ENCODE data around the gene SLC37A3.

Gene SLC37A3

GRCh38 chr7:140358412-140359051 lies 39.8 kb downstream of the SLC37A3 start:
- Histone ChIP-seq H2AK5ac (ENCODE audit: low read length, severe bottlenecking) (no peak overlapping the region), H2BK120ac (ENCODE audit: low read depth, low read length) (no peak overlapping the region), H3K27me3 (ENCODE audit: control insufficient read depth in 1 of 2, insufficient read depth in 1 of 2, low read length in 2 of 2) (no peaks in the 10 kb centered on the region), H3K9me3 (ENCODE audit: control insufficient read depth, low read length) (no peaks in the 10 kb centered on the region), H3K27ac (ENCODE audit: low read length, poor library complexity, severe bottlenecking) (no peak overlapping the region), H3K14ac (ENCODE audit: low read length in 2 of 2) (no peak overlapping the region), H3K4me1 (ENCODE audit: control insufficient read depth, insufficient read depth, low read depth, low read length) (no peaks in the 10 kb centered on the region), H3K9ac (ENCODE audit: low read length) (no peak overlapping the region), H2BK12ac (ENCODE audit: low read length in 2 of 2) (no peak overlapping the region), H3K79me1 (replicated peaks; ENCODE audit: low read length, poor library complexity, severe bottlenecking) (peaks cover 11% of the 10 kb centered on the region), H4K8ac (ENCODE audit: low read length) (no peak overlapping the region), H3K18ac (ENCODE audit: low read depth in 1 of 2, low read length in 2 of 2) (no peak overlapping the region), H2AFZ (ENCODE audit: low read depth, low read length) (no peak overlapping the region), H4K91ac (ENCODE audit: low read length) (no peak overlapping the region), H2BK5ac (ENCODE audit: low read depth, low read length, poor library complexity, severe bottlenecking) (no peak overlapping the region), H2BK15ac (ENCODE audit: low read depth, poor library complexity, severe bottlenecking) (no peak overlapping the region), H3K4me2 (ENCODE audit: low read length, poor library complexity, severe bottlenecking) (no peak overlapping the region), H3K4me3 (ENCODE audit: insufficient read depth in 1 of 2, low read depth in 1 of 2, low read length in 2 of 2) (no peak overlapping the region), H3K23ac (ENCODE audit: low read length in 2 of 2) (no peak overlapping the region), H3K36me3 (ENCODE audit: control insufficient read depth in 1 of 2, insufficient read depth in 2 of 2, low read depth in 1 of 2, low read length in 2 of 2) (peaks cover 31 to 34% of the 10 kb centered on the region in 2 experiments), H3K4ac (ENCODE audit: low read depth in 1 of 2, low read length in 2 of 2) (no peak overlapping the region)
- WGBS = 97% methylated on average over 10 of the region's 10 CpGs
- no peak for DNase-seq

GRCh38 chr7:140358024-140358411 lies 40.3 kb downstream of the SLC37A3 start:
- H2BK120ac ChIP-seq (ENCODE audit: low read depth, low read length) = no peak overlapping the region
- no peak overlapping the region for H3K18ac ChIP-seq (ENCODE audit: low read depth in 1 of 2, low read length in 2 of 2)
- H3K4me1 ChIP-seq (ENCODE audit: control insufficient read depth, insufficient read depth, low read depth, low read length) = no peaks in the 10 kb centered on the region
- H3K27me3 ChIP-seq (ENCODE audit: control insufficient read depth in 1 of 2, insufficient read depth in 1 of 2, low read length in 2 of 2) = no peaks in the 10 kb centered on the region
- peaks cover 34 to 37% of the 10 kb centered on the region in 2 experiments for H3K36me3 ChIP-seq (ENCODE audit: control insufficient read depth in 1 of 2, insufficient read depth in 2 of 2, low read depth in 1 of 2, low read length in 2 of 2)
- no peak overlapping the region for H4K91ac ChIP-seq (ENCODE audit: low read length)
- H3K23ac ChIP-seq (ENCODE audit: low read length in 2 of 2) = no peak overlapping the region
- no peak overlapping the region for H3K4me2 ChIP-seq (ENCODE audit: low read length, poor library complexity, severe bottlenecking)
- no peak overlapping the region for H2AFZ ChIP-seq (ENCODE audit: low read depth, low read length)
- H3K9ac ChIP-seq (ENCODE audit: low read length) = no peak overlapping the region
- H3K79me1 ChIP-seq (replicated peaks; ENCODE audit: low read length, poor library complexity, severe bottlenecking) = peaks cover 11% of the 10 kb centered on the region
- no peak overlapping the region for H3K4me3 ChIP-seq (ENCODE audit: insufficient read depth in 1 of 2, low read depth in 1 of 2, low read length in 2 of 2)
- no peak overlapping the region for H2BK12ac ChIP-seq (ENCODE audit: low read length in 2 of 2)
- H2BK5ac ChIP-seq (ENCODE audit: low read depth, low read length, poor library complexity, severe bottlenecking) = no peak overlapping the region
- WGBS = 100% methylated on average over 3 of the region's 3 CpGs
- H4K8ac ChIP-seq (ENCODE audit: low read length) = no peak overlapping the region
- no peak overlapping the region for H3K14ac ChIP-seq (ENCODE audit: low read length in 2 of 2)
- H2AK5ac ChIP-seq (ENCODE audit: low read length, severe bottlenecking) = no peak overlapping the region
- no peak overlapping the region for H3K27ac ChIP-seq (ENCODE audit: low read length, poor library complexity, severe bottlenecking)
- no peaks in the 10 kb centered on the region for H3K9me3 ChIP-seq (ENCODE audit: control insufficient read depth, low read length)
- no peak overlapping the region for H3K4ac ChIP-seq (ENCODE audit: low read depth in 1 of 2, low read length in 2 of 2)
- H2BK15ac ChIP-seq (ENCODE audit: low read depth, poor library complexity, severe bottlenecking) = no peak overlapping the region
- DNase-seq = no peak

- 95% methylated on average over 5 of the region's 5 CpGs for WGBS
Measured at GRCh38 chr7:140350056-140350455, 48.3 kb downstream of the SLC37A3 start.

GRCh38 chr7:140349144-140349771 lies 49.1 kb downstream of the SLC37A3 start:
- Histone ChIP-seq H3K27ac (ENCODE audit: low read length, poor library complexity, severe bottlenecking) (no peak overlapping the region), H2BK12ac (ENCODE audit: low read length in 2 of 2) (no peak overlapping the region), H3K14ac (ENCODE audit: low read length in 2 of 2) (no peak overlapping the region), H2AK5ac (ENCODE audit: low read length, severe bottlenecking) (no peak overlapping the region), H2BK15ac (ENCODE audit: low read depth, poor library complexity, severe bottlenecking) (no peak overlapping the region), H3K4me2 (ENCODE audit: low read length, poor library complexity, severe bottlenecking) (no peak overlapping the region), H3K27me3 (ENCODE audit: control insufficient read depth in 1 of 2, insufficient read depth in 1 of 2, low read length in 2 of 2) (no peaks in the 10 kb centered on the region), H2AFZ (ENCODE audit: low read depth, low read length) (no peak overlapping the region), H4K8ac (ENCODE audit: low read length) (no peak overlapping the region), H3K18ac (ENCODE audit: low read depth in 1 of 2, low read length in 2 of 2) (no peak overlapping the region), H3K4me1 (ENCODE audit: control insufficient read depth, insufficient read depth, low read depth, low read length) (no peaks in the 10 kb centered on the region), H3K79me1 (replicated peaks; ENCODE audit: low read length, poor library complexity, severe bottlenecking) (peaks cover 7% of the 10 kb centered on the region), H3K9ac (ENCODE audit: low read length) (peak overlapping the region; percentile 78), H3K36me3 (ENCODE audit: control insufficient read depth in 1 of 2, insufficient read depth in 2 of 2, low read depth in 1 of 2, low read length in 2 of 2) (peaks cover 33 to 67% of the 10 kb centered on the region in 2 experiments), H3K9me3 (ENCODE audit: control insufficient read depth, low read length) (no peaks in the 10 kb centered on the region), H2BK120ac (ENCODE audit: low read depth, low read length) (no peak overlapping the region), H2BK5ac (ENCODE audit: low read depth, low read length, poor library complexity, severe bottlenecking) (no peak overlapping the region), H4K91ac (ENCODE audit: low read length) (no peak overlapping the region), H3K4me3 (ENCODE audit: insufficient read depth in 1 of 2, low read depth in 1 of 2, low read length in 2 of 2) (peak overlapping the region in 1 of 2 experiments; percentile 30), H3K23ac (ENCODE audit: low read length in 2 of 2) (no peak overlapping the region), H3K4ac (ENCODE audit: low read depth in 1 of 2, low read length in 2 of 2) (no peak overlapping the region)
- no peak for DNase-seq
- 83% methylated on average over 5 of the region's 8 CpGs for WGBS

More at GRCh38 chr7:140350056-140350455, 48.3 kb downstream of the SLC37A3 start:
- no peak overlapping the region for H4K8ac ChIP-seq (ENCODE audit: low read length)
- no peak overlapping the region for H2BK5ac ChIP-seq (ENCODE audit: low read depth, low read length, poor library complexity, severe bottlenecking)
- peak overlapping the region; percentile 78 for H3K9ac ChIP-seq (ENCODE audit: low read length)
- no peak overlapping the region for H2AFZ ChIP-seq (ENCODE audit: low read depth, low read length)
- H3K23ac ChIP-seq (ENCODE audit: low read length in 2 of 2) = no peak overlapping the region
- no peaks in the 10 kb centered on the region for H3K27me3 ChIP-seq (ENCODE audit: control insufficient read depth in 1 of 2, insufficient read depth in 1 of 2, low read length in 2 of 2)
- H3K4me3 ChIP-seq (ENCODE audit: insufficient read depth in 1 of 2, low read depth in 1 of 2, low read length in 2 of 2) = no peak overlapping the region
- no peak overlapping the region for H3K18ac ChIP-seq (ENCODE audit: low read depth in 1 of 2, low read length in 2 of 2)
- no peak overlapping the region for H4K91ac ChIP-seq (ENCODE audit: low read length)
- H3K14ac ChIP-seq (ENCODE audit: low read length in 2 of 2) = no peak overlapping the region
- H3K4me2 ChIP-seq (ENCODE audit: low read length, poor library complexity, severe bottlenecking) = no peak overlapping the region
- no peaks in the 10 kb centered on the region for H3K9me3 ChIP-seq (ENCODE audit: control insufficient read depth, low read length)
- no peak overlapping the region for H2AK5ac ChIP-seq (ENCODE audit: low read length, severe bottlenecking)
- no peak overlapping the region for H2BK15ac ChIP-seq (ENCODE audit: low read depth, poor library complexity, severe bottlenecking)
- H3K36me3 ChIP-seq (ENCODE audit: control insufficient read depth in 1 of 2, insufficient read depth in 2 of 2, low read depth in 1 of 2, low read length in 2 of 2) = peaks cover 33 to 69% of the 10 kb centered on the region in 2 experiments
- no peak for DNase-seq
- H2BK12ac ChIP-seq (ENCODE audit: low read length in 2 of 2) = no peak overlapping the region
- peaks cover 5% of the 10 kb centered on the region for H3K79me1 ChIP-seq (replicated peaks; ENCODE audit: low read length, poor library complexity, severe bottlenecking)
- no peaks in the 10 kb centered on the region for H3K4me1 ChIP-seq (ENCODE audit: control insufficient read depth, insufficient read depth, low read depth, low read length)
- H3K4ac ChIP-seq (ENCODE audit: low read depth in 1 of 2, low read length in 2 of 2) = no peak overlapping the region
- H2BK120ac ChIP-seq (ENCODE audit: low read depth, low read length) = no peak overlapping the region
- H3K27ac ChIP-seq (ENCODE audit: low read length, poor library complexity, severe bottlenecking) = no peak overlapping the region

Data from mesenchymal stem cell (in vitro differentiated cells and primary cell).